Esophagus muscularis mucosa (tissue), 3 donors: ENCODE results near the gene PITPNM3.

Source experiments
- CTCF ChIP-seq, 3 experiments: fragments of 200-600 bp in 2 of 3; fragments of 450-650 bp in 1 of 3; sonication (generic) in 2 of 3; IDR thresholded peaks; one replicate each; pipeline ENCODE4 v1.5.1; 2017 to 2019; ENCODE audit warnings: antibody characterized with exemption in 3 of 3, mild to moderate bottlenecking in 2 of 3, moderate library complexity in 1 of 3
- POLR2A ChIP-seq: fragments of 450-650 bp; IDR thresholded peaks from one replicate; pipeline ENCODE4 v1.6.1; 2017; ENCODE audit warnings: antibody characterized with exemption, moderate library complexity, mild to moderate bottlenecking, low read depth
- POLR2AphosphoS5 ChIP-seq, 2 donors: sonication (generic); formaldehyde crosslinking; IDR thresholded peaks; one replicate each; pipeline ENCODE4 v1.6.1; 2017; ENCODE audit warnings: antibody characterized with exemption in 2 of 2

DNA sequence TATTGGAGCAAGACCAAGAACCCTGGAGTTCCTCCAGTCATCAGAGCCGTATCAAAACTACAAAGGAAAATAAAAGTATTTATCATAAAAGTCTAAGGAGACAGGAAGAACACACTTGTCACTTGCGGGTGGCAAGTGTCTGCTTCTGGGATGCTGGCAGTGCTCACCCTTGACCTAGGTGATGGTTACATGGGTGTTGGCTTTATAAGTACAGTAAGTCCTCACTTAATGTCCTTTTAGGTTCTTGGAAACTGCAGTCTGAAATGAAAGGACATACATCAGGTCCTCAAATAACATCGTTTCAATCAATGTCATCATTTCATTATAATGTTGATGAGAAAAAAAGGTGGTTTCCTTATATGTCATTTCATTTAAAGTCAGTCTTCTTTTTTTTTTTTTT, 118.4 kb downstream of the PITPNM3 start:
- TF ChIP-seq CTCF (IDR thresholded peaks at IDR 0.05) (no peak), POLR2A (no peak), POLR2AphosphoS5 (IDR thresholded peaks at IDR 0.05) (no peak)
